K562 (cell line): Measurements from ENCODE around the gene LHPP. TPM values are rescaled to one million over a fixed set of nuclear protein-coding genes. Genes with fewer than 3 reads are reported as not detected.

ENCODE experiments used
- AFF1 ChIP-seq, 2 experiments: fragments of 450-650 bp; IDR thresholded peaks; 2 replicates each; pipeline ENCODE4 v1.6.1; 2018; ENCODE audit warnings: mild to moderate bottlenecking in 2 of 2, low read depth in 1 of 2; ENCODE audit not compliant: partially characterized antibody in 2 of 2
- CREB1 ChIP-seq, 2 experiments: sonication (generic) in 1 of 2; formaldehyde crosslinking in 1 of 2; IDR thresholded peaks; 2 replicates each; pipeline versions ENCODE4 v1.6.1 to v1.8.0; 2012 to 2022; ENCODE audit warnings: inconsistent platforms in 1 of 2, mild to moderate bottlenecking in 1 of 2, missing genetic modification reagents in 1 of 2, moderate library complexity in 1 of 2
- CUX1 ChIP-seq: fragments of 200-800 bp; sonication (Bioruptor generic); IDR thresholded peaks from 2 replicates; pipeline ENCODE4 v1.6.1; 2016; ENCODE audit warnings: missing genetic modification characterization, missing compliant biosample characterization
- GABPA ChIP-seq: fragments of 200-800 bp; sonication (Bioruptor generic); conservative IDR thresholded peaks from 2 replicates; pipeline ENCODE4 v1.6.1; 2016; ENCODE audit warnings: low read depth, missing genetic modification characterization, missing compliant biosample characterization
- GATAD2A ChIP-seq: fragments of 450-650 bp; IDR thresholded peaks from 2 replicates; pipeline ENCODE4 v1.6.1; 2017
- KLF10 ChIP-seq: fragments of 250-450 bp; sonication (Bioruptor Pico); IDR thresholded peaks from 2 replicates; pipeline ENCODE4 v1.6.1; 2021; ENCODE audit warnings: matching md5 sums
- LCOR ChIP-seq: sonication (generic); formaldehyde crosslinking; IDR thresholded peaks from 2 replicates; pipeline ENCODE4 v1.8.0; 2022; ENCODE audit warnings: mild to moderate bottlenecking, missing genetic modification reagents
- NFIC ChIP-seq: fragments of 450-650 bp; IDR thresholded peaks from 2 replicates; pipeline ENCODE4 v1.6.1; 2017; ENCODE audit warnings: mild to moderate bottlenecking, inconsistent platforms
- NR4A1 ChIP-seq, 2 experiments: fragments of 250-450 bp in 1 of 2; fragments of 450-650 bp in 1 of 2; sonication (Bioruptor Pico) in 1 of 2; IDR thresholded peaks; 2 replicates each; pipeline versions ENCODE4 v1.4.0 to v1.6.1; 2016 to 2020; ENCODE audit warnings: mild to moderate bottlenecking in 2 of 2, missing compliant biosample characterization in 1 of 2, missing genetic modification characterization in 1 of 2, moderate library complexity in 1 of 2
- PTRF ChIP-seq: fragments of 450-650 bp; IDR thresholded peaks from 2 replicates; pipeline ENCODE4 v1.6.1; 2016; ENCODE audit warnings: mild to moderate bottlenecking, missing genetic modification characterization, missing compliant biosample characterization
- RBM34 ChIP-seq: fragments of 200-400 bp; formaldehyde crosslinking; IDR thresholded peaks from 2 replicates; pipeline ENCODE4 v1.6.1; 2018; ENCODE audit warnings: low read length, borderline replicate concordance; ENCODE audit not compliant: insufficient read depth
- SAFB ChIP-seq: fragments of 200-400 bp; formaldehyde crosslinking; IDR thresholded peaks from 2 replicates; pipeline ENCODE4 v1.6.1; 2017; ENCODE audit warnings: low read depth, low read length, borderline replicate concordance
- TGIF2 ChIP-seq: sonication (generic); formaldehyde crosslinking; IDR thresholded peaks from 2 replicates; pipeline ENCODE4 v1.8.1; 2022; ENCODE audit warnings: mild to moderate bottlenecking, missing genetic modification reagents, moderate library complexity
- ZNF507 ChIP-seq: conservative IDR thresholded peaks from 2 replicates; pipeline ENCODE4 v1.6.1; 2017; ENCODE audit warnings: missing genetic modification characterization, missing compliant biosample characterization
- ZNF589 ChIP-seq: fragments of 200-800 bp; sonication (Bioruptor generic); IDR thresholded peaks from 2 replicates; pipeline ENCODE4 v1.6.1; 2016; ENCODE audit warnings: low read depth, missing genetic modification characterization, missing compliant biosample characterization
- ZNF785 ChIP-seq: fragments of 250-450 bp; sonication (Bioruptor Pico); IDR thresholded peaks from 2 replicates; pipeline ENCODE4 v1.4.0; 2020; ENCODE audit warnings: mild to moderate bottlenecking
- polyA plus RNA-seq, 8 experiments: library from polyadenylated mRNA; depleted of rRNA in 4 of 8; stranded (reverse) in 5 of 8; unstranded in 3 of 8; fragments of >200 nt; fragmentation: Nextera tagmentation in 2 of 8; fragmentation: Illumina TruSeq in 1 of 8; extraction: Ambion mirVana in 2 of 8; extraction: Trizol in 1 of 8; gene quantifications; 2 replicates each; pipeline versions ENCODE4 v1.2.1 to v1.2.3, GENCODE V29; 2011 to 2014; ENCODE audit warnings: inconsistent platforms in 1 of 8, missing spikeins in 1 of 8
- total RNA-seq, 7 experiments: library from RNA; depleted of rRNA in 6 of 7; stranded (reverse); fragments of >200 nt in 6 of 7; fragmentation: Illumina TruSeq in 2 of 7; extraction: Trizol in 2 of 7; gene quantifications; 2 replicates each; pipeline versions ENCODE4 v1.2.1 to v1.2.3, GENCODE V29; 2011 to 2021; ENCODE audit warnings: low replicate concordance in 1 of 7
- TF ChIP-seq, protein P1 (sequence below): fragments of 250-450 bp; sonication (Bioruptor Pico); IDR thresholded peaks from 2 replicates; pipeline ENCODE4 v1.4.0; 2020

The LHPP gene
- total and polyA plus RNA-seq, 9 of the 15 experiments (the other 6 are each of a cell fraction or from before 2014, with no cell fraction given) = 0.34 to 7.4 (median 3.0) TPM

DNA sequence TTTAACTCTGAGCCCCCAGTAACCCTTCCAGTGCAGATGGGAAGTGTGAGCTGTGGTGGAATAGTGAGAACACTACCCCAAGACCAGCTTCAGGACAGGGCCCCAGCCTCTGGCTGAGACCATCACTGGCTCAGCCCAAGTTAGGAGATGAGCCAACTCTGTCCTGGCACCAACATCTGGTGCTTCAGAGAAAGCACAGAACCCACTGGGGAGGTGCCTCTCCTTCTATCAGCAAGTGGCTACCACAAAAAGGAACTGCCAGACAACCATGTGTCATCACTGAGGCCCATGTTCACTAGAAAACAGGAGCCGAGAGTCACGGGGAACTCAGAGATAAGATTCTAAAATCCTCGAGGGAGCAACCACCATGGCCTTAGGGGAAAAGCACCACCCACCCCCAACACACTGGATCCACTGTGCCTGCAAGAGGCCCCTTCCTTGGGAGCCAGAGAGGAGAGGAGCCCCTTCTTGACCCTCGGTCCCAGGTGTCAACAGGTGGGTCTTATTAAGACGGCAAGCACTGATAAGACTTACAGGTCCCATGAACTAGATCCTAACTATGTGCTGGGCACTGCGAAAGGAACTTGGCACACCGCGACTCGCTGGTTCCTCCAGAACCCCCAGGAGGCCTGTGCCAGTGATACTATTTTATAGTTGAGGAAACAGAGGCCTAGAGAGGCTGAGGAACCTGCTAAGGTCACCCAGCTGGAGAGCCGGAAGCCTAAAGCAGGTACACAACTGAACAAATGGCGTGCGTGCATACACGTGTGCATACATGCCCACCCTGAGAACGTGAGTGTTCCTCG lies 179.9 kb downstream of the LHPP start (continued):
- TF ChIP-seq, protein P1, sequence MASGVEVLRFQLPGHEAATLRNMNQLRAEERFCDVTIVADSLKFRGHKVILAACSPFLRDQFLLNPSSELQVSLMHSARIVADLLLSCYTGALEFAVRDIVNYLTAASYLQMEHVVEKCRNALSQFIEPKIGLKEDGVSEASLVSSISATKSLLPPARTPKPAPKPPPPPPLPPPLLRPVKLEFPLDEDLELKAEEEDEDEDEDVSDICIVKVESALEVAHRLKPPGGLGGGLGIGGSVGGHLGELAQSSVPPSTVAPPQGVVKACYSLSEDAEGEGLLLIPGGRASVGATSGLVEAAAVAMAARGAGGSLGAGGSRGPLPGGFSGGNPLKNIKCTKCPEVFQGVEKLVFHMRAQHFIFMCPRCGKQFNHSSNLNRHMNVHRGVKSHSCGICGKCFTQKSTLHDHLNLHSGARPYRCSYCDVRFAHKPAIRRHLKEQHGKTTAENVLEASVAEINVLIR (CRISPR knock-in tag) = no peak
- no peak for TF ChIP-seq TGIF2
- no peak for TF ChIP-seq GATAD2A
- TF ChIP-seq PTRF (tag) = no peak
- TF ChIP-seq NR4A1 (CRISPR knock-in tag; IDR thresholded peaks at IDR 0.05) = no peak
- no peak for TF ChIP-seq NR4A1 (tag; IDR thresholded peaks at IDR 0.05)
- no peak for TF ChIP-seq LCOR
- TF ChIP-seq ZNF589 (CRISPR knock-in tag) = no peak
- no peak for TF ChIP-seq NFIC
- TF ChIP-seq RBM34 = no peak
- no peak for TF ChIP-seq ZNF785 (CRISPR knock-in tag)
- no peak for TF ChIP-seq CREB1 (IDR thresholded peaks at IDR 0.05)
- TF ChIP-seq CREB1 (CRISPR knock-in tag; IDR thresholded peaks at IDR 0.05) = no peak
- peak; percentile 44 for TF ChIP-seq GABPA (tag)
- no peak for TF ChIP-seq CUX1 (CRISPR knock-in tag)
- no peak for TF ChIP-seq AFF1 (IDR thresholded peaks at IDR 0.05; ENCODE audit: low read depth in 1 of 2, partially characterized antibody in 2 of 2)
- no peak for TF ChIP-seq KLF10 (CRISPR knock-in tag)
- TF ChIP-seq ZNF507 = no peak
- TF ChIP-seq SAFB = no peak
